SU-DHL-6 (cell line): Measurements from ENCODE around the gene NFKBIA.
A peak's percentile ranks its signal among the peaks of the same experiment; 100 is the strongest.

Experiments
- EZH2phosphoT487 ChIP-seq: fragments of 200-600 bp; sonication (generic), shearing (Covaris generic); conservative IDR thresholded peaks from 2 replicates; pipeline ENCODE4 v1.6.1; 2018; ENCODE audit warnings: mild to moderate bottlenecking, antibody characterized with exemption, low read length, moderate library complexity, mixed read lengths
- TF ChIP-seq, protein P1 (sequence below): fragments of 200-600 bp; sonication (generic); IDR thresholded peaks from one replicate; pipeline ENCODE4 v1.5.1; 2017; ENCODE audit warnings: antibody characterized with exemption, mild to moderate bottlenecking, low read length, moderate library complexity; ENCODE audit not compliant: insufficient read depth, poor library complexity, severe bottlenecking

DNA sequence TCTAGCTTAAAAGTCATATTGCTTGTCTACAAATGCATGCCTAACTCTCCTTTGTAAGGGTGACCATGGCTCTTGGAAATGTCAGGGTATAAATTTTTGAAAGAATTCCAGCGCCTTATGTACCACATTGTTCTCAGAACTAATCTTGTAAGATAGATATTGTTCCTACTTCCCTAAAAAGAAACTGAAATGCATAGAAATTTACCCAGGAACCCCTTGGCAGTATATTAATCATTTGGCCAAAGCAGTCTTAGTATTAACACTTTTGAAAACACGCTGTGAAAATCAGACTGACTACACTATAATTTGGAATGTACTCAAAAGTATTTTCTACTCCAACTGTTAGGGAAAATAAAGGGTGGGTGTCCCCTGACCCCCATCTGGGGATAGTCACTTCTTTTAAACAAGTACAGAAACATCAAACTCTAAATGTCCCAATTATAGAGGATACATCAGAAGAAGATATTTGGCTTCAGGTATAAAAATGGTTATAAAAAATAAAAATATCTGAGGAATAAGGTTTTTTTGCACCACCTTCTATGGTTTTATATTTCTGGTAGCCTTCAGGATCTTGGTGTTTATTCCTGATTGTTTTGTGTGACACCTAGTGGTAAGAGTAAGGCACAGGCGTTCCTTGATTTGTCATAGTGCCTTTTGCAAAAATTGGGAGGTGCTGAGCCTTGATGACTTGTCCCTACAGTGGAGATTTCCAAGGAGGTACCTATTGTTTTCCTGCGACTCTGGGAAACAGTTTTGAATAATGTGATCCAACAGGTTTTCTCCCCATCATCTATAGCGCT lies 2.2 kb upstream of the NFKBIA start:
- TF ChIP-seq, protein P1, sequence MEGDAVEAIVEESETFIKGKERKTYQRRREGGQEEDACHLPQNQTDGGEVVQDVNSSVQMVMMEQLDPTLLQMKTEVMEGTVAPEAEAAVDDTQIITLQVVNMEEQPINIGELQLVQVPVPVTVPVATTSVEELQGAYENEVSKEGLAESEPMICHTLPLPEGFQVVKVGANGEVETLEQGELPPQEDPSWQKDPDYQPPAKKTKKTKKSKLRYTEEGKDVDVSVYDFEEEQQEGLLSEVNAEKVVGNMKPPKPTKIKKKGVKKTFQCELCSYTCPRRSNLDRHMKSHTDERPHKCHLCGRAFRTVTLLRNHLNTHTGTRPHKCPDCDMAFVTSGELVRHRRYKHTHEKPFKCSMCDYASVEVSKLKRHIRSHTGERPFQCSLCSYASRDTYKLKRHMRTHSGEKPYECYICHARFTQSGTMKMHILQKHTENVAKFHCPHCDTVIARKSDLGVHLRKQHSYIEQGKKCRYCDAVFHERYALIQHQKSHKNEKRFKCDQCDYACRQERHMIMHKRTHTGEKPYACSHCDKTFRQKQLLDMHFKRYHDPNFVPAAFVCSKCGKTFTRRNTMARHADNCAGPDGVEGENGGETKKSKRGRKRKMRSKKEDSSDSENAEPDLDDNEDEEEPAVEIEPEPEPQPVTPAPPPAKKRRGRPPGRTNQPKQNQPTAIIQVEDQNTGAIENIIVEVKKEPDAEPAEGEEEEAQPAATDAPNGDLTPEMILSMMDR, result peak; percentile 64
- TF ChIP-seq EZH2phosphoT487, result no peak
